RCC 7860 (cell line): ENCODE data around the gene MAP3K5.
A peak's percentile ranks its signal among the peaks of the same experiment; 100 is the strongest.
"Not testable (repeated sequence)": the region's sequence is repeated elsewhere in the genome, so short reads cannot be mapped to it uniquely, and the experiment has no call there.

ENCODE experiments used
- DNase-seq: peaks from one replicate; pipeline ENCODE4 v3.0.0-alpha.2; 2015; ENCODE audit warnings: low spot score
- FAIRE-seq: peaks from 2 replicates; lab custom pipeline; 2012; peaks lifted over from hg19 to GRCh38; lab: Jason Lieb, UNC

The MAP3K5 gene

DNA sequence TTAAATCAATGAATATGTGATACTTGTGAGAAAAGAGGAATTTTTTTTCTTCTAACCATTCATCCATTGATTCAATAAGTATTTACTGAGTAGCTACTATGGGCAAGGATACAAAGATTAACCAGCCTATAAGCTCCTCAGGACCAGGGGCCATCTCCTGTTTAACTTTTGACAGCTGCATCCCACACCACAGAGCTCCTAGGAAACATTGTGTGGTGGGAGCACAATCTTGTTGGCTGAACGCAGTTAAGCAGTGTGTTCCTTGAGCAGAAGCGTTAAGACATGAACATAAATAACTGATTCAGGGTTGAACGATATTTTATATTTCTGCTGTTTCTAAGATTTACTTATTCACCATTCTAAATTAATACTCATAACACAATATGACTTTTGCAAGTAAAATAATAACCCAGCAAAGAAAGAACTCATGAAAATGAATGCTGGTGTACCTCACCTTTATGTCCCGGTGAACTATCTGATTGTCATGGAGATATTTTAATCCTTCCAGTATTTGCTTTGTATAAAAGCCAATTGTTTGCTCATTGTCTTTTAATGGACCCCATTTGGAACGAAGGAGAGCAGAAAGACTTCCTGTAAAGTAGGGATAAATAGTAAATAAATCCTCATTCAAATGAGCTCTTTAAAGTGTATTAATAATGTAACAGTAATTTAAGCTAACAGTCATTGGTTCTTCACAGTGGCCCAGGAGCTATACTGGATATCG is 179.4 kb downstream of the MAP3K5 start:
- FAIRE-seq = no peak

GRCh38 chr6:136611746-136612145 is 180.5 kb downstream of the MAP3K5 start:
- DNase-seq (no peak), FAIRE-seq (no peak)

More for the DNA sequence above, 179.4 kb downstream of the MAP3K5 start:
- DNase-seq = no peak

DNA sequence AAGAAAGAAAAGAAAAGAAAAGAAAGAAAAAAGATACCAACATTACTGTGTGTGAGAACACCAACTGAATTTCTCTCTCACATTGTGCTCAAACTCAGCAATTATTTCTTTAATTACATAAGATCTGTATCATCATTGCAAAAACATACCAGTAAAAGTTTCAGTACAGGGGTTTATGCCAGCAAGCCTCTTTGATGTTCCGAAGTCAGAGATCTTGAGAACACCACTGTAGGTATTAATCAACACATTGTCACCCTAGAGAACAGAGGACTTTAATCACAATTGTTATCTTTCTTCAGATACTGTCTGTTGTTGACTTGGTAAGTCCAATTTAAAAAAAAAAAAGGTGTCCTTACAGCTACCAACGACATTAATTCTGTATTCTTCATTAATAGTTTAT is 181.1 kb downstream of the MAP3K5 start:
- DNase-seq (no peak), FAIRE-seq (no peak)

DNA sequence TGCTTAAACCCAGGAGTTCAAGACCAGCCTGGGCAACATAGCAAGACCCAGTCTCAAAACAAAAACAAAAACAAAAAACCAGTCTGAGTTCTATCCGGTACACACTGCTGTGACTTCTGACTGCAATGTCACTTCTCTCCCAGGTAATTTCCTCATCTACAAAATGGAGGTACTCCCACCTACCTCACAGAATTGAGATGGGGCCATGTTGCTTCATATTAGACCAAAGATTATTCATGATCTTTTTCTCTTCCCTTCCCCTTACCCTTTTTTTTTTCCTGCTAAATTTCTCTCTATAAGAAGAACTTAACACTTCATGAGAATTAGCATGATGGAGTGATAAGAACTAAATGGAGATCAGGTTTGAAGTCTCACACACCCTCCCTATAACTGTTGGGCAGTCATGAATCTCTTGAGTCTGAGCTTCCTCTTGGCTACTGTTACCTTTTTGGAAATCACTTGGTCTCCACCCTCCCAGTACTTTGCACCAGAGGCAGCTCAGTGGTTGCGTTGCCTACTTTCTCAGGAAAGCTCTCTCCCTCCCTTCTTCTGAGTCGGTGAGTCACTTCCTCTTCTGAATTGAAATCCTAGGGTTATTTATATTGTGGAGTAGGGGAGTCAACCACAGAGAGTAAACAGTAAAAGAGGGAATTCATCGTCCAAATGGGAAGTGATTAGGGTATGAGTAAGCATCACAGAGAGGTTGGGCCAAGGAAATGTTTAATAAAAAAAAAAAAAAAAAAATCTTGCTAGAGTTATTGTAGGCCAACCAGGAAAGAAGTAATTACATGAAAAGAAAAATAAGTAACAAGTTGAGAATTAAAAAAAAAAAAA is 182.2 kb downstream of the MAP3K5 start:
- FAIRE-seq (peak; percentile 97), DNase-seq (peak; percentile 96)

- FAIRE-seq (no peak), DNase-seq (no peak)
These were observed 183.3 kb downstream of the MAP3K5 start for GRCh38 chr6:136608991-136609390.

GRCh38 chr6:136607932-136608772 is 184.1 kb downstream of the MAP3K5 start:
- FAIRE-seq = no peak
- no peak for DNase-seq

GRCh38 chr6:136607204-136607931 is 184.9 kb downstream of the MAP3K5 start:
- DNase-seq = no peak
- FAIRE-seq = no peak

GRCh38 chr6:136604928-136605510 is 187.3 kb downstream of the MAP3K5 start:
- peak; percentile 37 for DNase-seq
- FAIRE-seq = no peak

DNA sequence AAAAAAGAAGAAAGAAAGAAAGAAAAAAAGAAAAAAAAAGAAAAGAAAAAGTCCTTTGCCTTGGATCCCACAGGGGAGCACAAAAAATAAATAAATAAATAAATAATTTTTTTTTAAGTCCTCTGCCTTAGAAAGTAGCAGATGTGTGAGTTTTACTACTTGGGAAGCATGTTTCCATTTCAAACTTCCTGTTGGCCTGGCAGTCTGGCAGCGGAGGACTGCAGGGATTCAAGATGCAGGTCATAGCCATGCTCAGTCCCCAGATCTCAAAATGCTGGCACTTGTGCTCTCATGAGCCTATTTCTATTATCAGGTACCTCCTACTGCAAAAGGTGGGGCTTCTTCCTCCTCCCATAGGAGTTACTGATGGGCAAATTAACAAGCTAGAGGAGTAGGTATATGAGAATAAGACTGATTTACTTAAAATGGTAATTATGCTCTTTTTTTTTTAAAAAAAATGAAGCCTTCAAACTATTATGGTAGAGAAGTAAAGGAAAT is 187.9 kb downstream of the MAP3K5 start:
- FAIRE-seq = no peak
- no peak for DNase-seq

DNA sequence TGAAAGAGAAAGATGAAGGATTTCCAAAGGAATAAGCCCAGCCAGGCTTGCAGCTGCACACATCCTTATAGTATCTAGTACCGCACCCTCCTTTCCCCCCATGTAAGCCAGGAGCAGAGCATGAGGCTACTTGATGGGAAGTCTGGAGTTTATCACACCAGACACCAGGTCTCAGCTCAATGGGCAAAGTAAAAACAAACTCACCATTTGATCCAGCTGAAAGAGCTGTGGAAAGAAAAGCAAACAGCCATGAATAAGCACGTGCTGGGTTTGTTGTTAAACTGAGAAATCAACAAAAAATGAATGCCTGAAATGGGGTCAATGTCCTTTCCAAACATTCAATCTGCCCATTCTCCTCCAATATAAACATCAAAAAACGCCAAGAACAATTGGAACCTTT is 191.5 kb downstream of the MAP3K5 start:
- FAIRE-seq (no peak), DNase-seq (no peak)

DNA sequence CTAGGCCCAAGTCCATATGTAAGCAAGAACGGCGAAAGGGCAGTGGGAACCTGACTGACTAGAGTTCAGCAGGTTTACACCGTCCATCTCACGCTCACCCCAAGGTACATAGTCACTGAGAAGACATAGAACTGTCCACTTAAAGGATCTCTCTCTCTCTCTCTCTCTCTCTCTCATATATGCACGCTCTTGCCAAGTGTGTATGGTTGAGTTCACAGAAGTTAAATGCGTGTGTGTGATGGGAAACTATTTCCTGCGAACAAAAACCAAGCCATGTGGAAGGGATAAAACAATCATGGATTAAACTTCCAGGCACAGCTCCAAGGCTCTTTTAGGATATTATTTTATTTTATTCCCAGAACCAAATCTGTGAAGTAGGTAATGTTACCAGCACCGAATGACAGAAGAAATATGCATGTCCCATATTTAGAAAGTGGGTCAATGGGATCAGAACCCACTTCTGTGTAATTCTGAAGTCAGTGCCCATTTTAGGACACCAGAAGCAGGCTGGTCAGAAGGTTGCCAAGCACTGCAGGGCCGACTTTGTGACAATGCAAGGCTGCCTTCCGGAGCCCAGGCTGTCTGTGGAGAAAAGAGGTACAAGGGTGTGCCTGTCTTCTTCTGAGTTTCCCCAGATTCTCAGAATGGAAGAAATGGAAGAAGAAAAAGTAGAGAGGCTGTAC is 192.8 kb downstream of the MAP3K5 start:
- FAIRE-seq (no peak), DNase-seq (no peak)

DNA sequence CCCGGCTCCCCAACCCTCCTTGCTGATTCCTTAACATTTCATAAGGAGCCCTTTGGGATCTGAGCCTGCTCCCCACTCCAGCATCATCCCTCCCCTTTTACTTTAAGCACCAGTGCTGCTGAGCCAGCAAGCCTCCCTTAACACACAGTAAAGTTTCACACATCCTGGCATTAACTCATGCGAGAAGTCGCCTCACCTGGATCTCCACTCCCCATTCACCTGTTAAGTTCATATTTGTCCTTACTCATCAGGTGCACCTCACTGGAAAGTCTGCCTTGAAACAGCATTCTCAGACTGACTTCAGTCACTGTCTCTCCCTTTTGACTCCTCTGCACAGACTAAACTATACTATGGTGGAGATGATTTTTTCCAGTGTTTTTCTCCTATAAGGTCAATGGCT is 194.2 kb downstream of the MAP3K5 start:
- DNase-seq (no peak), FAIRE-seq (no peak)

- no peak for DNase-seq
- FAIRE-seq = no peak
These were observed 197.6 kb downstream of the MAP3K5 start for GRCh38 chr6:136594671-136595070.

DNA sequence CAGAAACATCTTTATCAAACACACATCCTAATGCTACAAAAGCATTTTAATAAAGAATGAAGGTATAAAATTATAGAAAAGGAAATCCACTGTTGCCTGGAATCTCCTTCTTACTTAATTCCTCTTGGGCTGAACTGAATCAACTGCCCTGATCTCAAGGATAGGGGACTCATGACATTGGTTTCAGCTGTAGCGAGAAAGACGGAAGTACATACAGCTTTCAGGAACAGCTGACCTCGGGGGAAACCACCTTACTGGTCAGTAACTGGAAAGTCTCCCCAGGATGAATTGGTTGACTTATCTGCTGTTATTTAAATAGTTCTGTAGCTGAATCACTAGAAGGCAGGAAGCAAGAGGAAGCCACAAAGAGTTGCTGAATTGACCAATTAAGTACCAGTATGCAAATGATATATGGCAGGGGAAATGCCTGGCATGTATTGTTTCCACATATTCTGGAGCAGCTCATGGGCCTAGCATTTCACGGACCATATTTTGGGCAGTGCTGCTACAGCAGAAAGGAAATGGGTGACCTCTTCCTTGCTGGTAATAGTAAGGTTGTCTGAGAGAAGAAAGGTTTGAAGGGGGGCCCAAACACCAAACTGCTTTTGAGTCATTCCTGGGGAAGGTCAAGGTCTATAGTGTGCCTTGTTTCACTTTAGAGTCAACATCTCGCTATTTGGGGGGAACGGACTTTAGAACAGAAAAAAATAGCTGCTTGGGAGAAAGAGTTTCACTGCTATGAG is 198.4 kb downstream of the MAP3K5 start:
- DNase-seq = peak; percentile 98

GRCh38 chr6:136592930-136593673 is 199.2 kb downstream of the MAP3K5 start:
- FAIRE-seq (no peak), DNase-seq (peak; percentile 68)

More for the DNA sequence above, 198.4 kb downstream of the MAP3K5 start:
- peak; percentile 95 for FAIRE-seq

GRCh38 chr6:136591617-136592016 is 200.7 kb downstream of the MAP3K5 start:
- no peak for FAIRE-seq
- DNase-seq = no peak

GRCh38 chr6:136590846-136591245 is 201.4 kb downstream of the MAP3K5 start:
- DNase-seq, FAIRE-seq: not testable (repeated sequence)

- DNase-seq = no peak
- FAIRE-seq = no peak
These were observed 204.8 kb downstream of the MAP3K5 start for GRCh38 chr6:136587527-136587926.
